HG02885 (cell line): Measurements from ENCODE around the gene PDE6A.
"Not testable (repeated sequence)": the region's sequence is repeated elsewhere in the genome, so short reads cannot be mapped to it uniquely, and the experiment has no call there.

ENCODE experiments used
- ATAC-seq: cut with Tn5 transposase; IDR thresholded peaks from one replicate; pipeline ENCODE4 v1.9.1; 2021; ENCODE audit warnings: mild to moderate bottlenecking; ENCODE audit not compliant: unreplicated experiment, poor library complexity

PDE6A gene

GRCh38 chr5:149898811-149899210, 45.8 kb downstream of the PDE6A start:
- no peak for ATAC-seq

- ATAC-seq, result no peak
Measured at GRCh38 chr5:149895416-149896345, 48.9 kb downstream of the PDE6A start.

GRCh38 chr5:149894237-149894636, 50.4 kb downstream of the PDE6A start:
- ATAC-seq, result no peak

- ATAC-seq, result no peak
Measured at GRCh38 chr5:149893403-149893931, 51.1 kb downstream of the PDE6A start.

GRCh38 chr5:149892594-149892993, 52.0 kb downstream of the PDE6A start:
- ATAC-seq, result no peak

- ATAC-seq, result no peak
Measured at GRCh38 chr5:149888280-149888679, 56.3 kb downstream of the PDE6A start.

GRCh38 chr5:149887622-149888183, 56.9 kb downstream of the PDE6A start:
- ATAC-seq, result no peak

GRCh38 chr5:149886692-149887470, 57.7 kb downstream of the PDE6A start:
- ATAC-seq, result no peak

- no peak for ATAC-seq
Measured at GRCh38 chr5:149886060-149886459, 58.5 kb downstream of the PDE6A start.

GRCh38 chr5:149885513-149885912, 59.1 kb downstream of the PDE6A start:
- ATAC-seq, result no peak

GRCh38 chr5:149883550-149883949, 61.0 kb downstream of the PDE6A start:
- no peak for ATAC-seq

- ATAC-seq, result not testable (repeated sequence)
Measured at GRCh38 chr5:149882633-149883032, 62.0 kb downstream of the PDE6A start.

- no peak for ATAC-seq
Measured at GRCh38 chr5:149881874-149882273, 62.7 kb downstream of the PDE6A start.

- ATAC-seq, result no peak
Measured at GRCh38 chr5:149881069-149881622, 63.4 kb downstream of the PDE6A start.

GRCh38 chr5:149879593-149879992, 65.0 kb downstream of the PDE6A start:
- ATAC-seq, result not testable (repeated sequence)

GRCh38 chr5:149878371-149878770, 66.2 kb downstream of the PDE6A start:
- ATAC-seq, result no peak

GRCh38 chr5:149873896-149874295, 70.7 kb downstream of the PDE6A start:
- ATAC-seq, result no peak

GRCh38 chr5:149872351-149873040, 72.1 kb downstream of the PDE6A start:
- ATAC-seq, result no peak

GRCh38 chr5:149871471-149871870, 73.1 kb downstream of the PDE6A start:
- ATAC-seq, result no peak

- no peak for ATAC-seq
Measured at GRCh38 chr5:149870697-149871096, 73.9 kb downstream of the PDE6A start.
